ENCODE measurements around the gene HOGA1. TPM values are rescaled to one million over a fixed set of nuclear protein-coding genes. Genes with fewer than 3 reads are reported as not detected.
"Not testable (repeated sequence)": the region's sequence is repeated elsewhere in the genome, so short reads cannot be mapped to it uniquely, and the experiment has no call there.

The HOGA1 gene
- polyA plus RNA-seq, 1 of the 3 experiments (the other 2 are of a cell fraction), result 2.9 TPM

DNA sequence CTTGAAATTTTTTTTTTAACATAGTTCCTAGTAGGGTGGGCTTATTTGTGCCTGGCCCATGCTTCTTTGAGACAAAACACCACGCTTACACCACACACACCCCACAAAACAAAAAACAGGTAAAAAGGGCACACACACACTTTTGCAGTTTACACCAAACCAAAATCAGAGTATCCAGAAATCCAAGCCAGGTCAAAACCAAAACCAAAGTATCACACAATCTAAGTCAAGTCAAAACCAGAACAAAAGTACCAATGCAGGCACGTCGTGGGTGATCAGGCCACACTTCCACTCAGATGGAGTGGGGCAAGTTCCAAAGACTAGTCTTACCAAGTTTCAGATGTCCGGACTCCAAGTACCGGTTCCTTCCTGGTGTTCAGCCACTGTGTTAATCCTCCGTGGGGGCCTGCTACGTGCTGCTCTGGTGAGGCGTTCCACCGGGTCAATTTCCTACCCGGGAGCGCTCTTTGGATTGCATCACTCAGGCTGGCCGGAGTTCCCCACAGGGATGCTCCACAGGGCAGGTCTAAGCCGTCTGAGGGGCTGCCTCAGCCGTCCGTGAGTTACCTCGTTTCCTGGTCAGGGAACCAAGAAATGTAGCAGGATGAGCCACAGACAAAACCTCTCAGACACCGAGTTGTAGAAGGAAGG is 23.3 kb upstream of the HOGA1 start:
- H3K9me2 ChIP-seq; H3K4me2 ChIP-seq; H3K36me3 ChIP-seq (replicated peaks in 1 of 2; ENCODE audit: control insufficient read depth in 1 of 2, insufficient read depth in 2 of 2, low read length in 1 of 2); POLR2A ChIA-PET; H3K27me3 ChIP-seq (ENCODE audit: insufficient read depth); H3K4me1 ChIP-seq (ENCODE audit: control insufficient read depth in 1 of 2, insufficient read depth in 2 of 2, low read depth in 1 of 2, low read length in 1 of 2); H3K4me3 ChIP-seq (ENCODE audit: low read depth in 2 of 2, low read length in 1 of 2); H3K9ac ChIP-seq; H4K20me1 ChIP-seq (ENCODE audit: insufficient read depth); H3K79me2 ChIP-seq (ENCODE audit: insufficient read depth); DNase-seq; H3K9me3 ChIP-seq; H3K27ac ChIP-seq (ENCODE audit: low read depth in 2 of 2, low read length in 1 of 2); H2AFZ ChIP-seq (ENCODE audit: low read depth); H3F3A ChIP-seq (replicated peaks; ENCODE audit: insufficient read depth); CTCF ChIA-PET: not testable (repeated sequence)
- 91% methylated on average over 13 of the region's 17 CpGs for WGBS (ENCODE audit: low lambda C conversion rate)

DNA sequence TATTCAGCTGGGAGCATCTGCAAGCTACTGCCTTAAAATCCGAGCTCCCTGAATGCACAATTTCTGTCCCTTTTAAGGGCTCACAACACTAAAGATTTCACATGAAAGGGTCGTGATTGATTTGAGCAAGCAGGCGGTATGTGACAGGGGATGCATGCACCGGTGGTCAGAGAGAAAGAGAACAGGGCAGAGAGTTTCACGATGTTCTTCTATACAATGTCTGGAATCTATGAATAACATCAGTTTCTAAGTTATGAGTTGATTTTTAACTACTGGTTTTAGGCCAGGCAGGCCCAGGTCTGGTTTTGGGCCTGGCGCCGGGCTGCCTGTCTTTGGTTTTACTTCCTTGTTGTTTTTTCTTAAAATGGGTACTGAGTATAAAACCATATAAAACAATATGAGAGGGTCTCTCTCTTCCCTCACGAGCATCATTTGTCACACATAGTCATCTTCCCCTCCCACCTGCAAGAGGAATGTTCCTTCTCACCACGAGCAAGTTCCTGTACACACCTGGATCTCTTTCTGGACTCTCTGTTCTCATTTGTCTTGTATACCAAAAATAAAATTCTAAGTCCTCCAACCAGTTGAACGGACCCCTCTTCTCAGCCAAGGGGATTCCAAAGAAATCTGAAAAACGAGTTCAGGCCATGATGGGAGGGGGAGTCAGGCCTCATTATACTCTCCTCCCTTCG is 22.7 kb upstream of the HOGA1 start:
- H3K79me2 ChIP-seq (ENCODE audit: insufficient read depth); CTCF ChIA-PET; H3K36me3 ChIP-seq (replicated peaks in 1 of 2; ENCODE audit: control insufficient read depth in 1 of 2, insufficient read depth in 2 of 2, low read length in 1 of 2); H3F3A ChIP-seq (replicated peaks; ENCODE audit: insufficient read depth); POLR2A ChIA-PET; H3K4me3 ChIP-seq (ENCODE audit: low read depth in 2 of 2, low read length in 1 of 2); H3K27ac ChIP-seq (ENCODE audit: low read depth in 2 of 2, low read length in 1 of 2); H3K27me3 ChIP-seq (ENCODE audit: insufficient read depth); H4K20me1 ChIP-seq (ENCODE audit: insufficient read depth); DNase-seq; H3K4me2 ChIP-seq; H3K4me1 ChIP-seq (ENCODE audit: control insufficient read depth in 1 of 2, insufficient read depth in 2 of 2, low read depth in 1 of 2, low read length in 1 of 2); H3K9me2 ChIP-seq; H3K9me3 ChIP-seq; H3K9ac ChIP-seq; H2AFZ ChIP-seq (ENCODE audit: low read depth): not testable (repeated sequence)
- 97% methylated on average over 12 of the region's 12 CpGs for WGBS (ENCODE audit: low lambda C conversion rate)

GRCh38 chr10:97562329-97562728 is 21.9 kb upstream of the HOGA1 start:
- H3K36me3 ChIP-seq (replicated peaks in 1 of 2; ENCODE audit: control insufficient read depth in 1 of 2, insufficient read depth in 2 of 2, low read length in 1 of 2); DNase-seq; H3K9me3 ChIP-seq; H3K79me2 ChIP-seq (ENCODE audit: insufficient read depth); CTCF ChIA-PET; POLR2A ChIA-PET; H3K9ac ChIP-seq; H3K4me1 ChIP-seq (ENCODE audit: control insufficient read depth in 1 of 2, insufficient read depth in 2 of 2, low read depth in 1 of 2, low read length in 1 of 2); H3K4me3 ChIP-seq (ENCODE audit: low read depth in 2 of 2, low read length in 1 of 2); H3K9me2 ChIP-seq; H4K20me1 ChIP-seq (ENCODE audit: insufficient read depth); H3F3A ChIP-seq (replicated peaks; ENCODE audit: insufficient read depth); H3K4me2 ChIP-seq; H2AFZ ChIP-seq (ENCODE audit: low read depth); H3K27ac ChIP-seq (ENCODE audit: low read depth in 2 of 2, low read length in 1 of 2); H3K27me3 ChIP-seq (ENCODE audit: insufficient read depth): not testable (repeated sequence)
- 97% methylated on average over 5 of the region's 5 CpGs for WGBS (ENCODE audit: low lambda C conversion rate)

DNA sequence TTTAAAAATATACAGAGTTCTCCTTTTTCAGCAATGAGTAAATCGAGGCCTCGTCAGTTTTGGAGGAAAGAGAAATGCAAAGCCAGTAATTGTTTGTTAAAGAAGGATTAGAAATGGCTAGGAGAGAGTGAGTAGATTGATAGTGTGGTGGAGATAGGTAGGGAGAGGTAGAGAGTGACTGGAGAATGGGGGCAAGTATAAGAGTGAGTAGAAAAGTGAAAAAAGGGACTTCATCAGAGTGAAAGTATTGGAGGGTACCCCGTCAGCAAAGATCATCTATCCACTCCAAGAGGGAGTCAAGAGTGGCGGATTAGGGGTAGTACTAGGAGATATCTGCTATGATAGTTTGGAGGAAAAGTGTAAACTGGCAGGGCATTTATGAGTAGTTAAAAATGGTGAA is 20.9 kb upstream of the HOGA1 start:
- Histone ChIP-seq H3K9me2 (no peaks in the 10 kb centered on the region), H3K9me3 (no peaks in the 10 kb centered on the region), H3K79me2 (ENCODE audit: insufficient read depth) (0 out of 2 replicates have a peak, but pooled peaks cover 3% of the 10 kb centered on the region), H3K9ac (no peak overlapping the region), H3F3A (replicated peaks; ENCODE audit: insufficient read depth) (no peaks in the 10 kb centered on the region), H3K27me3 (ENCODE audit: insufficient read depth) (no peaks in the 10 kb centered on the region), H3K27ac (ENCODE audit: low read depth in 2 of 2, low read length in 1 of 2) (no peak overlapping the region), H2AFZ (ENCODE audit: low read depth) (no peak overlapping the region), H4K20me1 (ENCODE audit: insufficient read depth) (no peaks in the 10 kb centered on the region), H3K36me3 (replicated peaks in 1 of 2; ENCODE audit: control insufficient read depth in 1 of 2, insufficient read depth in 2 of 2, low read length in 1 of 2) (no peaks in the 10 kb centered on the region), H3K4me3 (ENCODE audit: low read depth in 2 of 2, low read length in 1 of 2) (no peak overlapping the region), H3K4me2 (no peak overlapping the region), H3K4me1 (ENCODE audit: control insufficient read depth in 1 of 2, insufficient read depth in 2 of 2, low read depth in 1 of 2, low read length in 1 of 2) (no peaks in the 10 kb centered on the region)
- 96% methylated on average over 4 of the region's 4 CpGs for WGBS (ENCODE audit: low lambda C conversion rate)
- TF ChIP-seq, protein P1, sequence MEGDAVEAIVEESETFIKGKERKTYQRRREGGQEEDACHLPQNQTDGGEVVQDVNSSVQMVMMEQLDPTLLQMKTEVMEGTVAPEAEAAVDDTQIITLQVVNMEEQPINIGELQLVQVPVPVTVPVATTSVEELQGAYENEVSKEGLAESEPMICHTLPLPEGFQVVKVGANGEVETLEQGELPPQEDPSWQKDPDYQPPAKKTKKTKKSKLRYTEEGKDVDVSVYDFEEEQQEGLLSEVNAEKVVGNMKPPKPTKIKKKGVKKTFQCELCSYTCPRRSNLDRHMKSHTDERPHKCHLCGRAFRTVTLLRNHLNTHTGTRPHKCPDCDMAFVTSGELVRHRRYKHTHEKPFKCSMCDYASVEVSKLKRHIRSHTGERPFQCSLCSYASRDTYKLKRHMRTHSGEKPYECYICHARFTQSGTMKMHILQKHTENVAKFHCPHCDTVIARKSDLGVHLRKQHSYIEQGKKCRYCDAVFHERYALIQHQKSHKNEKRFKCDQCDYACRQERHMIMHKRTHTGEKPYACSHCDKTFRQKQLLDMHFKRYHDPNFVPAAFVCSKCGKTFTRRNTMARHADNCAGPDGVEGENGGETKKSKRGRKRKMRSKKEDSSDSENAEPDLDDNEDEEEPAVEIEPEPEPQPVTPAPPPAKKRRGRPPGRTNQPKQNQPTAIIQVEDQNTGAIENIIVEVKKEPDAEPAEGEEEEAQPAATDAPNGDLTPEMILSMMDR (IDR thresholded peaks at IDR 0.05), result no peak
- TF ChIP-seq CHD2 (IDR thresholded peaks at IDR 0.05; ENCODE audit: low read length, partially characterized antibody) (no peak), JUND (IDR thresholded peaks at IDR 0.05) (no peak), YY1 (IDR thresholded peaks at IDR 0.05; ENCODE audit: low read depth) (no peak), GATA2 (CRISPR knock-in tag; IDR thresholded peaks at IDR 0.05) (no peak), RFX5 (IDR thresholded peaks at IDR 0.05; ENCODE audit: low read length) (no peak), ELF1 (IDR thresholded peaks at IDR 0.05) (no peak), RXRA (IDR thresholded peaks at IDR 0.05; ENCODE audit: borderline replicate concordance, low read depth) (no peak)
- ChIA-PET CTCF (no interaction called here), POLR2A (no interaction called here)
- no peak for DNase-seq
